Measurements from ENCODE around the gene RTN1. TPM values are rescaled to one million over a fixed set of nuclear protein-coding genes. Genes with fewer than 3 reads are reported as not detected.

The RTN1 gene
- total and polyA plus RNA-seq, 2 of the 8 experiments (the other 6 are each of a cell fraction or from before 2014, with no cell fraction given): 2.8 to 4.9 TPM

DNA sequence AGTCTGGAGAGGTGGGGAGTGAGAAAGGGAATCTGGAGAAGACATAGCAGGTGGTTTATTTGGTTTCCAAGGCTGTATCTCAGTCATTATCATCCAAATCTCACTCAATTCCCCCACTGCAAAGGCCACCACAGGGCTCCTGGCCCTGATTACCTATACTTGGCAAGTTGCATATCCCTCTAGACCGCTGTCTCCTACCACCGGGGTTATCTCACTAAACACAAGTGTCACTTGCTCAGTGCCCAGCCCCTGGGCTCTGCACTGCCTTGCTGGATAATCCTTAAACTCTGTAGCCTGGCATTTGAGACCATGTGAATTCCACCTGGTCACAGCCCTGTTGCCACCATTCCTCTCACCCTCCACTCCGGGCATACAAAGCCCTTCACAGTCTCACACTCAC lies 119.0 kb downstream of the RTN1 start:
- Histone ChIP-seq H4K91ac (replicated peaks; ENCODE audit: insufficient read length, low read length) (no peak overlapping the region), H4K20me1 (replicated peaks in 1 of 2; ENCODE audit: control insufficient read depth in 1 of 2, insufficient read depth in 2 of 2, low read length in 2 of 2) (no peaks in the 10 kb centered on the region), H2AK5ac (ENCODE audit: low read depth, low read length) (no peak overlapping the region), H2BK120ac (replicated peaks; ENCODE audit: low read depth, low read length) (no peak overlapping the region), H3K27me3 (replicated peaks in 1 of 4; ENCODE audit: control insufficient read depth in 3 of 4, extremely low read depth in 1 of 4, insufficient read depth in 3 of 4, low read length in 3 of 4) (no peaks in the 10 kb centered on the region), H3K9ac (replicated peaks in 1 of 4; ENCODE audit: extremely low read depth in 1 of 4, low read depth in 3 of 4, low read length in 3 of 4) (no peak overlapping the region), H4K5ac (ENCODE audit: insufficient read length, low read depth, low read length) (no peak overlapping the region), H2BK15ac (ENCODE audit: low read length) (no peak overlapping the region), H3K23me2 (ENCODE audit: low read depth, low read length) (no peaks in the 10 kb centered on the region; the same call in 1 of the 2 replicates), H3K27ac (ENCODE audit: low read depth, low read length) (no peak overlapping the region), H3K79me2 (ENCODE audit: control insufficient read depth in 1 of 2, insufficient read depth in 2 of 2, low read length in 2 of 2) (no peaks in the 10 kb centered on the region), H3K36me3 (ENCODE audit: control insufficient read depth in 2 of 4, insufficient read depth in 4 of 4, low read length in 3 of 4) (no peaks in the 10 kb centered on the region), H3K79me1 (ENCODE audit: low read depth, low read length) (no peaks in the 10 kb centered on the region), H3K4me3 (ENCODE audit: extremely low read depth in 1 of 4, insufficient read depth in 2 of 4, low read depth in 3 of 4, low read length in 4 of 4) (no peak overlapping the region), H3K56ac (replicated peaks; ENCODE audit: insufficient read length, low read depth, low read length) (no peak overlapping the region), H2AFZ (ENCODE audit: low read length) (no peak overlapping the region), H4K8ac (ENCODE audit: extremely low read depth, insufficient read depth, low read length) (no peak overlapping the region), H3K14ac (ENCODE audit: insufficient read length) (no peak overlapping the region), H3K23ac (ENCODE audit: insufficient read length) (no peak overlapping the region), H2BK12ac (ENCODE audit: low read depth, low read length) (no peak overlapping the region), H3K4ac (replicated peaks; ENCODE audit: insufficient read length, low read depth, low read length) (no peak overlapping the region), H3K4me1 (replicated peaks in 1 of 4; ENCODE audit: control insufficient read depth in 3 of 4, insufficient read depth in 4 of 4, low read length in 3 of 4) (no peaks in the 10 kb centered on the region), H3K9me3 (ENCODE audit: insufficient read depth in 2 of 2, low read depth in 1 of 2, low read length in 1 of 2) (no peaks in the 10 kb centered on the region), H3K4me2 (ENCODE audit: insufficient read depth in 1 of 2, low read depth in 2 of 2, low read length in 2 of 2) (no peak overlapping the region), H2BK5ac (ENCODE audit: low read depth, low read length) (no peak overlapping the region), H3K18ac (ENCODE audit: extremely low read depth, low read length) (no peak overlapping the region), H2BK20ac (ENCODE audit: low read length) (no peak overlapping the region)
- DNase-seq (ENCODE audit: low read depth in 1 of 2, low spot score in 2 of 2) (no peak), FAIRE-seq (no peak)
- POLR2A ChIA-PET (ENCODE audit: partially characterized antibody): no interaction called here
- 86% methylated on average over 3 of the region's 3 CpGs; no CpG with 5 or more reads in 1 of the 2 experiments for WGBS, 2 experiments (ENCODE audit: extremely low coverage in 1 of 2, insufficient coverage in 1 of 2, insufficient read length in 1 of 2, insufficient replicate concordance in 2 of 2, low coverage in 1 of 2, low lambda C conversion rate in 2 of 2, missing lambda C conversion rate in 1 of 2)
- no peak for TF ChIP-seq SAP30 (IDR thresholded peaks at IDR 0.05; ENCODE audit: insufficient read depth, insufficient replicate concordance, low read length)
- TF ChIP-seq SP4 (IDR thresholded peaks at IDR 0.05; ENCODE audit: low read length): no peak
- TF ChIP-seq HDAC6 (IDR thresholded peaks at IDR 0.05; ENCODE audit: low read depth, low read length): no peak
- TF ChIP-seq SUZ12 (IDR thresholded peaks at IDR 0.05; ENCODE audit: low read length): no peak
- no peak for TF ChIP-seq POLR2AphosphoS5 (IDR thresholded peaks at IDR 0.05; ENCODE audit: low read depth, low read length)
- no peak for TF ChIP-seq YY1 (IDR thresholded peaks at IDR 0.05; ENCODE audit: low read depth, low read length)
- TF ChIP-seq ATF3 (IDR thresholded peaks at IDR 0.05; ENCODE audit: insufficient read depth, low read depth, low read length): no peak
- CTCF ChIA-PET (ENCODE audit: partially characterized antibody): interaction anchor here (0.9 to 1.4 kb wide), 5 partner anchors 9 to 151 kb away, joined by 3 to 7 read pairs (median 4); no protein-coding TSS in a partner anchor

Data from H1 (cell line).